GM19324 (cell line): ENCODE data around the gene SLC35F6.
"Not testable (repeated sequence)": the region's sequence is repeated elsewhere in the genome, so short reads cannot be mapped to it uniquely, and the experiment has no call there.

Experiments used
- ATAC-seq: cut with Tn5 transposase; IDR thresholded peaks from one replicate; pipeline ENCODE4 v1.9.1; 2021; ENCODE audit warnings: mild to moderate bottlenecking, moderate library complexity; ENCODE audit not compliant: unreplicated experiment, low FRiP score

SLC35F6 gene

DNA sequence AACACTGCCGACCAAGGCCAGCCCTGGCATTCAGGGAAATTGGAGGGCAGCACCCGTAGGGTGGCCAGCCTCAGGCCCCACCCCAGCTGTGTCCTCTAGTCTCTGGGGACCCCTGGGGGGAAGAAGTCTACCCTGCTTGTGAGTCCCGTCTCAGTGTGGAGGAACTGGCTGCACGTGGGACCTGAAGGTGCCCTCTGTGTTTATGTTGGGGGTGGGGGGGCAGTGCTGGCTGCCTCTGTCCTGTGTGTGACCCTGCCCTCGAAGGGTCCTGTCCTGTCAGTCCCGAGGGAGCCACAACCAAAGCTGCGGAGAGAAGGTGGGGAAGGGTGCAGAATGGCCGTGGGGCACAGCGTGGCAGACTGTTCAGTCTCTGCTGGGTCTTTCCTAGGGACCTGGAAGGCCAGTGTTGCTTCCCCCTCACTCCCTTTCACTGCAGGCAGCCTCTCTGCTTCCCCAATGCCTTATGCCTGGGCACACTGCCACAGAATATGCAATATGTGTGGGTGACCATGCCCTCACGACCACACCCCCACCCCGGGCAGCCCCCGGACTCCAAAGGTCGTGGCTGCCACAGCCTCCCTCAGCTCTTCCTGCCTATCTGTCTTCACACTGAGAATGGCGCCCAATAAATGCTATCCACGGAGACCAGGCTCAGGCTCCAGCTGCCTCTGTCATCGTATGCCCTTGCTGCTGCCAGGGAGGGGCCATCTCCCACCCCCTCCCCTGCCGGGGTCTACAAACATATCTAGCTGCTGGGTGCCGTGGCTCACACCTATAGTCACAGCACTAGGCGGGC lies 33.3 kb upstream of the SLC35F6 start:
- ATAC-seq: no peak

DNA sequence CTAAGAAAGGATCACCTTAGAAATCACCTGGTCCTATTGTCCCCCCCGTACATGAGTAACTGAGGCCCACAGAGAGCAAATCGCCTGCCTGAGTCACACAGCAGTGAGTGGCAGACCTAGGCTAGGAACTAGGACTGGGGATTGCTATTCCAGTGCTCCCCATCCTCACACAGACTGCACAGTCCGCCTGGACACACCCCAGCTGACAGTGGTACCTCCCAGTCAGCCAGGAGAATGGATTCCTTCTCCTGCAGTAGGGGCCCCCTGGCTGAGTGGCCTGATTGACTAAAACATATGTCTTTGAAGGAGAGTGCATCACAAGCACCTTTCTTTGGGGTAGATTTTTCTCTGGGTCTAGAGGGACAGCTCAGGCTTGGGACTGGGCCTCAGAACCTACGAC lies 32.4 kb upstream of the SLC35F6 start:
- no peak for ATAC-seq

DNA sequence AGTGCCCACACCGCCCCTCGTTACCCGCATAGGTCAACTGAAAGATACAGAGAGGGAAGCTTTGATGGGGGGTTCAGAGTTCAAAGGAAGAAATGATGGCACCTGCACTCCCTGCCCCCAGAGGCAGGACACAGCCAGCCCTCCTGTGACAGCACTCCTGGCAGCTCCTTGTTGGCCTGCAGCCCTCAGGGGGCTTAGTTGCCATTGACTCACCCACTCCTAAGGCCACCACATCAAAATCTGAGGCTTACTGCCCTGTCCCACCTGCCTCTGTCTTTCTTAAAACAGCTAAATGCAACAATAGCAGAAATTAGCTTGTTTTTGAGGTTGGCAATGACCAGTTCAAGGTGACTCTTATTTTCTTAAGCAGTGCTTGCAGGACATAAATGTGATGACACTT lies 31.6 kb upstream of the SLC35F6 start:
- no peak for ATAC-seq

GRCh38 chr2:26733413-26733812 lies 30.7 kb upstream of the SLC35F6 start:
- ATAC-seq: no peak

DNA sequence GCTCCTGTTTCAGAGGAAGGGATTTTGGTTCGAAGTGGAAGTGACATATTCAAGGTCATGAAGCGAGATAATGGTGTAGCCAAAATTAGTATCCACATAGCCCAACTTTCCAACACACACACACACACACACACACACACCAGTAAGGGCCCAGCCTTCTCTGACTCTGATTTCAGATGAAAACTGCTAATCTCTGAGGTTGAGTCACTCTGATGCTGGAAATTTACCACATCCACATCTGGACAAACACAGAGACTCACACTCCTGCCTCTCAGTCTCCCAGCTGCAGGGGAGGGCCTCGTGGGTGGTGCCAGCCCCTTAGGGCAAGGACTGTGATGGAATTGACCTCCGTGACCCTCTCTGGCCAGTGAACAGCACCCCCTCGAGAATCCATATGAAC lies 29.0 kb upstream of the SLC35F6 start:
- no peak for ATAC-seq

GRCh38 chr2:26735883-26736588 lies 28.0 kb upstream of the SLC35F6 start:
- ATAC-seq: no peak

- ATAC-seq: no peak
Measured at GRCh38 chr2:26737221-26737620, 26.9 kb upstream of the SLC35F6 start.

- ATAC-seq: no peak
Measured at GRCh38 chr2:26738481-26738880, 25.6 kb upstream of the SLC35F6 start.

DNA sequence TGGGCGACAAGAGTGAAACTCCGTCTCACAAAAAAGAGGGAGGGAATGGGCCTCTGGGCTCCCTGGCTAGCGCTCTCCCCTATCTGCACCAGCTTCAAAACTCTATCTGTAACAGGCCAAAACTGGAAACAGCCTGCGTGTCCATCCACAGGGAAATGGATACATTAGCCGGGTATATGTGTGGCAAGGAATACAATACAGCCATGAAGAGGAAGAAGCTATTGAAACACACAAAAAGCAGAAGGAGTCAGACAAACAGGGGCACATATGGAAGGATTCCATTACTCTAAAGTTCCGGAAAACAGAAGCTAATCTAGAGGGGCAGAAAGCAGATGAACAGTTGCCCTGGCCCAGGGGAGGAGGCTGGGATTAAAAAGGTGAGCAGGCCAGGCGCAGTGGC lies 24.6 kb upstream of the SLC35F6 start:
- no peak for ATAC-seq

DNA sequence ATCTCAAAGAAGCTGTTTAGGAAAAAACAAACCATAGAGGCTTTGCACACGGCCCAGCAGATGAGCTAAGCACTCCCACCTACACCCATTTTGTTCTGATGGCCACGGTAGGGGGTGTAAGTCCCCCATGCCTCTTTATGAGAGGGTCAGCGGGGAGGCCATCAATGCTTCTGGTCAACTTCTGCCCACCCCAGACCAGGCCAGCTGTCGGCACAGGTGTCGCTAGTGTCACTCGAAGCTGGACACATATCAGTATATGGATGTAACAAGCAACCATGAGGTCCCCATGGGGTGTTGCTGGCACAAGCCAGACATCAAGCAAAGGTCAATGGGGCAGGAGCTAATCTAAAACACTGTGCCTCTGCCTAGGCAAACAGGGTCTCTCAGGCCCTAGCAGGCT lies 23.7 kb upstream of the SLC35F6 start:
- ATAC-seq: no peak

DNA sequence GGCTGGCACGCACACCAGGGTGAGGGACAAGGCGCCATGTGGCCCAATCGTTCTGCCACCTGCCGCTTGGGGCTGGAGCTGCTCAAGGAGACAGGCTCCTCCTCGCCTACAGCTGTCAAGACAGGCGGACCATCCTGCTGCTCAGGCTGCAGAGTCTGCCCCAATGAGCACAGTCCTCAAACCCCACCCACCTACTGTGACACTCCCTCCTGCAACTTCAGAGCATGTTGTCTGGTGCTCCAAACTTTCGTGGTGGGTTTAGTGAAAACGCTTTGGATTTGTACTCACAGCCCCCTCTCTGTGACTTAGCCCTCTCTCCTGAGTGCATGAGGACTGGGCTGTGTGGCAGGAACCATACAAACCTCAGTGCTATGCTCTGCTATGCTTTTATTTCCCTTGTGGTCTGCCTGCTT lies 23.2 kb upstream of the SLC35F6 start:
- ATAC-seq: no peak

DNA sequence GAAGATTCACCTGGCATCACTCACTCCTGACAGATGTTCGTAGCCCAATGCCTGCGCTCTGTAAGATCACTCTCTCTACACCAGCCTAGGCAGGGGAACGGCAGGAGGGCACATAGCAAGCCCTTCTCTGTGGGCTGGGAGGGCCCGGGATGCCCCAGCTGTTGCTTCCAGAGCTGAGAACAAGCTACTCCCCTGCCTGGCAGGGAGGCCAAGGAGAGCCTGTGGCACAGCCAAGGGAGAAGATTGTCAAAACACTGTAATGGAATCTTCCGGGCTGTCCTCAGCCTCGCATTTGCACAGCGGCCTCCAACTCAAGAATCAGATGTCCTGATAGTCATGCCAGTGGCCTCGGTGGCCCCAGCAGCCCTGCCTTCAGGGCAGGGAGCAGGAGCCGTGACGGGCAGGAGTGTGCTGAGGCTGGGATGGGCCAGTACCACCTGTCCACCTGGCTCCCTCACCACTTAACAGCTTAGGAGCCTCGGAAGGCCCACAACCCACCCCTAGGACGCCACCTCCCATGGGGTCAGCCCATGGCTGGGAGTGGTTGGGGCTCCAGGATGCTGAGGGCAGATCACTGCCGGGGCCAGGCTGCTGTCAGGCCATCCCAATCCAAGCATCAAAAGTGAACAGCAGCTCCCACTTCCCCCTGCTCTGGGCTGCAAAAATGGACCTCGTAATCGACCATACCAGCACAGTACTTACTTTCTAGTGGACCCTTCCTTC lies 21.9 kb upstream of the SLC35F6 start:
- no peak for ATAC-seq

DNA sequence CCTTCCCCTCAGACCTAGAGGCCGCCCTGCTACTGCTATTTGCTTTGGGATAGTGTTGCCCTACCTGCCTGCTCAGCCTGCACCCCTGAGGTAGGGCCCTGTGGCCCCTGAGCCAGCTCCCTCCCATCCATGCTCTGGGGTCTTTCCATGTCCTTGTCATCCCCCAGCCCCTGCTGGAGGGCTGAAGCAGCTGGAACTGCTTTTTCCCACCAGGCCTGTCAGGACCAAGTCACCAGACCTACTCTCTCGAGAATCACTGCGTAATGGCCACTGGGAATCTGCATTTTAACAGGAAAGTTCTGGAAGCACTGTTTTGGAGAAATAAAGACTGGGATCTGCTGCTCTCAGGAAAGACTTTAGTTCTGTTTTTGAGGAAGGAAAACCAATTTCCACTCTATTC lies 20.2 kb upstream of the SLC35F6 start:
- ATAC-seq: no peak

- ATAC-seq: no peak
Measured at GRCh38 chr2:26744953-26745352, 19.1 kb upstream of the SLC35F6 start.

DNA sequence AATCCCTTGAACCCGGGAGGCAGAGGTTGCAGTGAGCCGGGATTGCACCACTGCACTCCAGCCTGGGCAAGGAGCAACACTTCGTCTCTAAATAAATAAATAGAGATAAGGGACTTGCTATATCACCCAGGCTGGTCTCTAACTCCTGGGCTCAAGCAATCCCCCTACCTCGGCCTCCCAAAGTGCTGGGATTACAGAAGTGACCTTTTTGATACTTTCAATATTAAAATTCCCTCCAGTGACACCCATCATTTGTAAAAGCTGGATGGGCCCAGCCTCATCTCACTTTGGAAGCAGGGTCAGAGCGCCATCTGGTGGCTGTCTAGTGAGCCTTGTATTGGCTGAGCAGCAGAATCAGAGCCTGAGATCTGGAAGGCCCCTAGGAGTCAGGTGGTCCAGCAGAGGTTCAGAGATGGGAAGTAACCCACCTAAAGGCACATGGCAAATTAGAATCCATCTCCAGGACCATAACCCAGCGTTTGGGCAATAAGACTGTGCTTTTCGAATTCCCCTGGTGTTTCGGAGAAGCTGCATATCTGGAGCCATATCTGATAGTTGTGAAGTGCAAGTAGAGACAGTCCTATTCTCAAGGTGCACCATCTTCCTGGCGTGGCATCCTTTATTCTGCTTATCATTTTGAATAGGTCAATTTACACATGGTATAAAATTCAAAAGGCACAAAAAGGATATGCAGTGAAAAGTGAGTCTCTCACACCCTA lies 18.3 kb upstream of the SLC35F6 start:
- no peak for ATAC-seq

DNA sequence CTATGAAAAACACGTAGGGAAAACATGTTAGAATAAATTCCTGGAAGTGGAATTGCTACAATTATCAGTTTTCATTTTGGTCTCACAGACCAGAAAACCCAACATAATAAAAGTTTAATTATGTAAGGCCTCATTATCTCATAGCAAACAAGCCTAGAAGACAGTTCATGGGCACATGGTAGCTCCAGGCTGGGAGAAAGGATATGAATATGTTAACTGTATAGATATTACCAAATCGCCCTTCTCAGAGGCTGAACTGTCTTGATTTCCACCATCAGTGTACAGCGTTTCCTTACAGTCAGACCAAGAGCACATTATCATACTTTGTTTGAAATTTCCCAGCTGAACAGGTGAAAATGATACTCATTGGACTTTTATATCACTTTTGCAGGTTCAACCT lies 17.1 kb upstream of the SLC35F6 start:
- no peak for ATAC-seq

GRCh38 chr2:26749787-26750420 lies 14.2 kb upstream of the SLC35F6 start:
- ATAC-seq: not testable (repeated sequence)

GRCh38 chr2:26750467-26750866 lies 13.6 kb upstream of the SLC35F6 start:
- not testable (repeated sequence) for ATAC-seq

DNA sequence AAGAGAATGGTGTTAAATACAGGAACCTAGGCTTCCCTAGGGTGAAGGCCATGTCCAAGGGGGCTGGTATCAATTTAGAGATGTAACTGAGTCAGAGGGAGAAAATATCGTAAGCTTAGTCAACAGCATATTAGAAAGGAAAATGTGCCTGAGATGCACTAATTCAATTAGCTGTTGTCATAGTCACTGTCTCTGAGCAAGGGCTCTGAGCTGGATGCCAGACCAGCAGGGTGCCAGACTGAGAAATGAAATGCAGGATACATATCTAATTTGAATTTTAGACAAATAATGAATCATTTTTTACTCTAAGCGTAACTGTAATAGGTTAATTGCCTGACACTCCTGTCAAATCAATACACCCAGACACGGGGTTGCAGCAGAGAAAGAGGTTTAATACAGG lies 11.4 kb upstream of the SLC35F6 start:
- no peak for ATAC-seq

- no peak for ATAC-seq
Measured at GRCh38 chr2:26754539-26754938, 9.5 kb upstream of the SLC35F6 start.
